GM19395 (cell line): ENCODE measurements around the gene ATP2B2.
"Not testable (repeated sequence)": the region's sequence is repeated elsewhere in the genome, so short reads cannot be mapped to it uniquely, and the experiment has no call there.

Experiments
- ATAC-seq: cut with Tn5 transposase; IDR thresholded peaks from one replicate; pipeline ENCODE4 v1.9.1; 2021; ENCODE audit warnings: mild to moderate bottlenecking, moderate library complexity; ENCODE audit not compliant: unreplicated experiment

Gene ATP2B2

GRCh38 chr3:10311710-10312109 lies 193.7 kb downstream of the ATP2B2 start:
- ATAC-seq: no peak

DNA sequence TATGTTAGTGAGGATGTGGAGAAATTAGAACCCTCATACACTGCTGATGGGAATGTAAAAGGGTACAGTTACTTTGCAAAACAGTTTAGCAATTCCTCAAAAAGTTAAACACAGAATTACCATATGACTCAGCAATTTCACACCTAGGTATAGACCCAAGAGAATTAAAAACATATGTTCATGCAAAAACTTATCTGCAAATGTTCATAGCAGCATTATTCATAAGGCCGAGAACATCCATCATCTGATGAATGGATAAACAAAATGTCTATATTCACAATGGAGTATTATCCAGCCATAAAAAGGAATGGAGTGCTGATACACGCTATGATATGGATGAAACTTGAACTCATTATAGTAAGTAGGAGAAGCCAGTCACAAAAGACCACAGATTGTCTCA lies 194.8 kb downstream of the ATP2B2 start:
- no peak for ATAC-seq

- no peak for ATAC-seq
Measured at GRCh38 chr3:10309736-10310135, 195.7 kb downstream of the ATP2B2 start.

DNA sequence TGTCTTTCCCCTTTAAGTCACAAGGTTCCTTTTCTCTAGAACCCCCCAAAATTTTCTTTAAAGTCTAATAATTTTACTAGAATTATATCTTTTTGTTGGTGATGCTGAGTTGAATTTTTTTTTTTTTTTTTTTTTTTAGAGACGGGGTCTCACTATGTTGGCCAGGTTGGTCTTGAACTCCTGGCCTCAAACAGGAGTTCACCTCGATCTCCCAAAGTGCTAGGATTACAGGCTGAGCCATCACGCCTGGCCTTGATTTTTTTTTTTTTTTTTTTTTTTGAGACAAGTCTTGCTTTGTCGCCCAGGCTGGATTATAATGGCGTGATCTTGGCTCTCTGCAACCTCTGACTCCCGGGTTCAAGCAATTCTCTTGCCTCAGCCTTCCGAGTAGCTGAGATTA lies 196.7 kb downstream of the ATP2B2 start:
- ATAC-seq: no peak

GRCh38 chr3:10306156-10306555 lies 199.2 kb downstream of the ATP2B2 start:
- ATAC-seq: no peak

DNA sequence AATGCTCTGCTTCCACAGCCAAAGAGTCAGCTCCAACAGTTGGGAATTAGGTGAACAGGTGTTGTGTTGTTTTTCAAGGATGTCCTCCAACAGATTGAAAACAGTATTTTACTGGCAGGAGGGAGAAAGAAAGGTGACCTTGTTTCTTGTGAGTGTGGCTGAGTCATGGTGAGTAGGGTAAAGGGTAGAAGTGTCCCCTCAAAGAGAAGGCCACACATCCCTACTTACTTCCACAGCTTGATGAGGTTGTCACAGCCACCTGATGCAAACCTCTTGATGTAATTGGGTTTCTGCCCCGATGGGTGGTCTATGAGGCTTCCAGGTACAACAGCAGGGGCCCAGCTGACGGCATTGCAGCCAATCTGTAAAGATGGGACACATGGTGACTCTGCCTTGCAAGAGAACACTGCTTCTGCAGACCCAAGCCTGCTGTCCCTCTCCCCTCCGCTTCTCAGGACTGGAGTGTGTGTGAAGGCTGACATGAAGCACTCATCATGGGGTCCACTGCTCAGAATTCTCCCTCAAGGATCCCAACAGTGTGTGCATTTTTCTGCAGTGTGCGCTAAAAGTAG lies 200.0 kb downstream of the ATP2B2 start:
- no peak for ATAC-seq

DNA sequence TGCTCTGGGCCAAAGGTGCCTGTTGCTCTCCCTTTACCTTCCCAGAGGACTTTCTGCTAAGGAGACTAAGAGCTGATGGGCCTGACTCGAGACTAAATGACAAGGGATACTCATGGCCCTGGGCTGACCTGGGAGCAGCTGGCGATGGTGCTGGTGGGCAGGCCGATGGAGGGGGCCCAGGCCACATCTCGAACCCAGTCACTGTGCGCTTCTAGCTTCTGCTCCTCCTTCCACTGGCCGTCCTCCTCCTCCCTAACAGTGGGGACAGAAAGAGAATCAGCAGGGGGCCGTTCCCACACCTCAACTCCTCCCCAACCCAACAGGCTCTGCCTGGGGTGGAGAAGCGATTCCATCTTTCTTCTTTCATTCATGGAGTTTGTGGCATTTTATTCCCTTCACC lies 200.5 kb downstream of the ATP2B2 start:
- no peak for ATAC-seq

DNA sequence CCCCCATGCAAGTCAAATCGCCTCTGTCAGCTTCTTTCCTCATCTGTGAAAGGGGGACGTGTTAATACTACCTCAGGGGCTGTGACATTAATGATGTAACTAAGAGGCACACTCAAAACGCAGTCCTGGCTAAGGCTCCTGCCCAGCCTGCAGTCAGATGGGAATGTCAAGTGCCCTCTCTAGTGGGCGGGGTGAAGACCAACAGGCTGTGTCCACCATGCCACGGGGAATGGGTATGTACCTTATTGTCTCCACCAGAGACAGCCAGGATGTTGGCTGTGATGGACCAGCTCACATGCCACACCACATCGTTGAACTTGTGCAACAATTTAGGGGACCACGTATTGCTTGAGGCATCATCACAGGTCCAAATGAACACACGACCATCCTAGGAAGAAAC lies 201.6 kb downstream of the ATP2B2 start:
- ATAC-seq: no peak

DNA sequence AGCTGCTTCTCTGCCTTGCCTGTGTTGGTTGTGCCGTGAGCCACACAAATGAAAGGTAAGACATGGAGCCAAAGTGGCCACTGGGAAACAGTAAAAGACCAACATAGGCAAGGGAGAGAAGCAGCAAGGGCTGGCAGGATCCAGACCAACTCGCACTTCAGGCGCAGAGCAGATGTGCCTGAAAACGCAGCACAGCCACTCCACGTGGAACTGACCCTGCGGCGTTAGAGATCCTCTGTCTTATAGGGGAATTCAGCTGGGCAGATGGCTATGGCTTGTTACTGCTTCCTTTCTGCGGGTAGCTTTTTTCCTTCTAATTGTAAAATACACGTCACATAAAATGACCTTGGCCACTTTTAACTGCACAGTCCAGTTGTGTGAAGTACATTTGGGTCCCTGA lies 202.3 kb downstream of the ATP2B2 start:
- no peak for ATAC-seq

GRCh38 chr3:10300087-10300486 lies 205.3 kb downstream of the ATP2B2 start:
- ATAC-seq: no peak

DNA sequence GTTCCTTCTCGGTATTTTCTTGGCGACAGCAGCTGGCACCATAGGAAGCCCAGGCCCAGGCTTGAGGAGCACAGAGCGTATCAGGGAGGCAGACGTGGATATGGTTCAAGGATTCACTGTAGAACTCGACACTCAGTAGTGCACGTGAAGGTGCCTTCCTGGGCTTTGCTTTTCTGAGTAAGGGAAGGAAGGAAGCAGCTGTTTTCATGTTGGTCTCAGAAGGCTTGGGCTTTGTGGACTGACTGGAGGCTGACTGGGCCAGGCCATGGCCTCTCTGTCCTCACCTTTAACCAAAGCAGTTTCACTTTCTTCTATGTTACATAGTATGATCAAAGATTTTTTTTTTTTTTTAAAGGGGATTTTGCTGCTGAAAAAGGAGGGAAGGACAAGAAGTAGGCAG lies 205.7 kb downstream of the ATP2B2 start:
- ATAC-seq: peak; percentile 66

DNA sequence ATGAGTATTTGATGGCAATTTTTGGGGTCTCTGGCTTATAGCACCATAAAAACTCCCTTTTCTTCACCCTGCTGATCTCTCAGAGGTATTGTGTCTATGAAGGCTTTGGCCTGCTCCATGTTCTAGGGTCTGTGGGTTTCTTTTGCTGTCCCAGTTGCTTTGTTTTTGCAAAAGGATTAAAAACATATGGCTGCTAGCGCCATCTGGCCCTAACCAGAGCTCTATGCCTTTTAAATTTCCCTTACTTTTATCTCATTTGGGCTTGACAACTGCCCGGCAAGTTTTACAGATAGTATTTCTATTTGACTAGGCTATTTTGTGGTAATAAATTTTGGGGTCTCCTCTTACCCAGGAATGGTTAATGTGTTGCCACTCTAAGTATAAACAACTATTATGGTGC lies 206.2 kb downstream of the ATP2B2 start:
- ATAC-seq: no peak

DNA sequence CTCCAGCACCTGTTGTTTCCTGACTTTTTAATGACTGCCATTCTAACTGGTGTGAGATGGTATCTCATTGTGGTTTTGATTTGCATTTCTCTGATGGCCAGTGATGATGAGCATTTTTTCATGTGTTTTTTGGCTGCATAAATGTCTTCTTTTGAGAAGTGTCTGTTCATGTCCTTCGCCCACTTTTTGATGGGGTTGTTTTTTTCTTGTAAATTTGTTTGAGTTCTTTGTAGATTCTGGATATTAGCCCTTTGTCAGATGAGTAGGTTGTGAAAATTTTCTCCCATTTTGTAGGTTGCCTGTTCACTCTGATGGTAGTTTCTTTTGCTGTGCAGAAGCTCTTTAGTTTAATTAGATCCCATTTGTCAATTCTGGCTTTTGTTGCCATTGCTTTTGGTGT lies 207.3 kb downstream of the ATP2B2 start:
- not testable (repeated sequence) for ATAC-seq

DNA sequence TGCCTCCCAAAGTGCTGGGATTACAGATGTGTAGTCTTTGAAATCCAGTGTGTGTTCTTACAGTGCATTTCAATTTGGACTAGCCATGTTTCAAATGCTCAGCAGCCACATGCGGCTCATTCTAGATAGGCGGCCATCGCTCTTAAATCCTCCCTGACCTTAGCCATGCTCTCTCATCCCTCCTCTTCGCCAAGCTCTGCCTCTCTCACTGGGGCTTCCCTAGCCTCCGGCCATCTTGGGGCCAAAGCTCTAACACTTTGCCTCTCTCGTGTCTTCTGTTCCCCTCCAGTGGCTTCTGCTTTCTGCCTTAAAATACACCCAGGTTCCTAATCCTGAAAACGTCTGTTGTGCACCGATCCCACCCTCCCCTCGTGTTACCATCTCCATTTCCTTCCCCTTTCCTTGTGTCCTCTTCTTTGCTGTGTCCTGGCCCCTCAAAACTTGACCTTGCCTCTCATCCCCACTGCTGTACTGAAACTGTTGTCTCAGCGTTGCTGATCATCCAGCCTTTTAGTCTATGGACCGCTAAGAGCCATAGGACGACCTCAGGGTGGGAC lies 211.3 kb downstream of the ATP2B2 start:
- no peak for ATAC-seq

DNA sequence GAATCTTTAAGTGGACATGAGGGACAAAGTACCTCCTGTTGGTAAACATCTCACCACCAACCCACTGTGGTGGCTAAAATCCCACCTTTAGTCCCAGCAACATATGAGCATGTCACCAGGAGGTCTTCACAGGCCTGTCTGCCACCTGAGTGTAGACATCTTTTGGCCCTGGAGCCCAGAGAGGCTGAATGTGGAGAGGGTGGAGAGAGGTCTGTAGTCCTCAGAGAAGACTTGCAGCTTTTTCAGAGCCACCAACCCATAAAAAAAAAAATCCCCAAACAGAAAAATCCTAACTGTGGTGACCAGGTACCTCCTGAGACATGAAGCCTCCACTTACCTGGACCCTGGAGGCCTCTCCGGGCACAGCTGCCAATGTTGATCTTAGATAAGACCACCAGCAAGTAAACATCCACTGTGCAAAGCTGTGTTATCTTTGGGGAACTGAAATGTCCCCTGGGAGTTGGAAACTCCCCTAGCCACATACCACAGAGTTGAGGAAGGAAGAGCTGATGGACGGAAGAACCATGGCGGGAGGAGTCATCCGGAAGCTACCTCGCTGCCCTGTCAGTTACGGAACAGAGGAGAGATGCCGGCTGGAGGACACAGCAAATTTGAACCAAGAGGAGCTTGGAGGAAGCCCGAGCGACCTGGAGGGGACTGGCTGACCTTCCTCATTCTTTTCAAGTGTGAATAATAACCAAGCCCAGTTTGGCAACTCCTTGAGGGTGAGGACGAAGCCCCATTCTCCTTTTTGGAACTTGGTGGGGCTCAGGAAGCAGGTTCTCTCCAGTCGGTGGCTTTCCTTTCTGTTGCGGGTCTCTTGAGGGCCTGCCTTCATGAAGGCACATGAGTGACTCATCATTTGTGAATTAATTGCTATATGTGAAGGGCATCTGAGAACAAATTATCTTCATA lies 212.6 kb downstream of the ATP2B2 start, which contains the start of gene GHRL:
TSS of gene GHRL (minus strand) at position 443 of the 915 bp plus-strand sequence. CDS start 2,767 bp downstream, outside the sequence.
- peak; percentile 79 for ATAC-seq

DNA sequence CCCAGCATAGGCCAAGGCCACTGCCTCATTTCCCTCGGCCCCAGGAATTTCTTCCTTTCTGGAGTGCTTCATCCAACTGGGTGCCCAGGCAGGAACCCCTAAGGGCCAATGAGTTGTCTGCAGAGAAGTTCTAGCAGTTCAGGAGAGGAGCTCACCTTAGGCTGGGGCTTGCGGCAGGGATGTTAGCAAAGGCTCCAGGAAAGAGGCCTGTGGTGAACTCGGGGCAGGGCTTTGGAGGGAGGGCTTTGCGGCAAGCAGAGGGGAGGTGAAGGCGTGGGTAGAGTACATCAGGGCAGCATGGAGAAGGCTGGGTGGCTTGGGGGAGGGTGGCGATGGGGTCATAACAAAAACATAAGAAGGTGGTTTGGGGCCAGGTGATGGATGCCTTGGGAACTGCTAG lies 213.7 kb downstream of the ATP2B2 start:
- no peak for ATAC-seq

DNA sequence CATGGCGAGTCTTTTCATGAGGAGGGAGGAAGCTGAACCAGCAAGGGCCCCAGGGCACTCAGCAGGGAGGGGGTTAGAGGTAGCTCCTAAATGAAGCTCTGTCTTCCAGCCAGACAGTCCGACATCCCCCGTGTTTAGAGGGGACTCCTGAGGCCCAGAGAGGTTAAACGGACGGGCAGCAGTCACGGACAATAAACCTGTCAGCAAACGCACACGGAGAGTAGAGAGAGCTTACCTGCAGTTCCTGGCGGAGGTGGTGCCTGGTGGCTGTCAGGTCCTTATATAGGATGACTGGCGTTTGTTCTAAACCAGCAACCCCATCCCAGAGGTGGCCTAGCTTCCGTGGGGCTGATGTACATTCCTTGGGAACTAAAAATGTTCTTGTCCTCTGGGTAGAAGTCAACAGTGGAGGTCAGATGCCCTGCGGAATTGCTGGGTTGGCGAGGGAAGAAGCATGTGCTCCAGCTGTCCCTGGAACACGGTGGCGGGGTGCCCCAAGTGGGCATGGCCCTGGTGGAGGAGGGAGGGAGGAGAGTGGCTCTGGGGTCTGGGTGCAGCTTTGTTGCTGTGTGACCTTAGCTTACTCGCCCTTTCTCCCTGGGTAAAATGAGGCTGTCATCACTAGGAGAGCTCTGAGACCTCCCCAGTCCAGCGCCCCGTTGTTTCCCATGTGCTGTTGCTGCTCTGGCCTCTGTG lies 214.8 kb downstream of the ATP2B2 start:
- no peak for ATAC-seq

DNA sequence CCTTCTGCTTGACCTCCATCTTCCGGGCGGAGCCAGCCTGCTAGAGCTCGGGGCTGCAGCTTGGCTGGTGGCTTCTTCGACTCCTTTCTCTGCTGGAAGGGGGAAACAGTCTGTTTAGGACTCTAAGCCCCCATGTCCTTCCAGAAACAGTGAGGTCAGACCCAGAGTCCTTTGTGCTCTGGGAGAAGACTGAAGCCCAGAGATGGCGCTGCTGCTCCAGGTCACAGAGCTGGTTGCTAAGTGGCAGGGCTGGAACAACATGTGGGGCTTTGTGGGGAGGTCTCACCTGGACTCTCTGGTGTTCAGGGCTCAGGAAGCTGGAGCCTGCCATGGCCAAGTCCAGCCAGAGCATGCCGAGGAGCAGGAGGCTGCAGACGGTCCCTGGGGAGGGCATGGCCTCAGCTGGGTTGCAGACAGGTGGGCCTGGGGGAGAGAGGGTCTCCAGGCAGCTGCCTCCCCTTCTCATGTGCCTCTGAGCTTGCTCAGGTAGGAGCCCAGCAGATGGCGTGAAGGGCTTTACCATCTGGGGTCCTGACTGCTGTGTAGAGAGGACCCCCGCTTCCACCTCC lies 215.5 kb downstream of the ATP2B2 start:
- no peak for ATAC-seq

- ATAC-seq: no peak
Measured at GRCh38 chr3:10289077-10289476, 216.3 kb downstream of the ATP2B2 start.

DNA sequence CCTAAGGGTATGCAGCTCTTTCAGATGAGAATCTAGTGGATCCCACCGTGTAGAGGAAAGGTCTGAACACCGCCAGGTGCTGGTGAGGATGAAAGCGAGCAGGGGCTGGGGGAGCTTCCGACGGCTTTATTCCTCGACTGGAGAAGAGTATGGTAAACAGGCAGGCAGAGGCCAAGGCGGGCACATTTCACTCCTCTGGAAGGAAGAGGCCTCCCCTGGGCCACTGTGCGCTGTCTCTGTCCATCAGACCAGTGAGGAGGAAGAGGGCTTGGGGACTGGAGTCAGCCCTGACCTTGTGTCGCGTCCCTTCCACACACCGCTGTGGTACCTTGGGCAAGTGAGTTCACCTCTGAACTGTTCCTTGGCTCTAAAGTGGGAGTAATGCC lies 216.8 kb downstream of the ATP2B2 start:
- ATAC-seq: no peak

- no peak for ATAC-seq
Measured at GRCh38 chr3:10287936-10288574, 217.3 kb downstream of the ATP2B2 start.
